MM.1S (cell line): Measurements from ENCODE around the gene MYBPHL.

ENCODE experiments used
- EZH2 ChIP-seq: fragments of 300-600 bp; sonication (generic); optimal IDR thresholded peaks from 2 replicates; pipeline ENCODE3; 2017; ENCODE audit warnings: low read depth, mild to moderate bottlenecking, antibody characterized with exemption, low read length, mixed read lengths
- EZH2phosphoT487 ChIP-seq: fragments of 300-600 bp; sonication (generic); IDR thresholded peaks from 2 replicates; pipeline ENCODE4 v1.6.1; 2018; ENCODE audit warnings: antibody characterized with exemption, low read length
- TF ChIP-seq, protein P1 (sequence below): fragments of 300-600 bp; sonication (generic); IDR thresholded peaks from 2 replicates; pipeline ENCODE4 v1.5.1; 2016; ENCODE audit warnings: antibody characterized with exemption, low read length, mixed read lengths

DNA sequence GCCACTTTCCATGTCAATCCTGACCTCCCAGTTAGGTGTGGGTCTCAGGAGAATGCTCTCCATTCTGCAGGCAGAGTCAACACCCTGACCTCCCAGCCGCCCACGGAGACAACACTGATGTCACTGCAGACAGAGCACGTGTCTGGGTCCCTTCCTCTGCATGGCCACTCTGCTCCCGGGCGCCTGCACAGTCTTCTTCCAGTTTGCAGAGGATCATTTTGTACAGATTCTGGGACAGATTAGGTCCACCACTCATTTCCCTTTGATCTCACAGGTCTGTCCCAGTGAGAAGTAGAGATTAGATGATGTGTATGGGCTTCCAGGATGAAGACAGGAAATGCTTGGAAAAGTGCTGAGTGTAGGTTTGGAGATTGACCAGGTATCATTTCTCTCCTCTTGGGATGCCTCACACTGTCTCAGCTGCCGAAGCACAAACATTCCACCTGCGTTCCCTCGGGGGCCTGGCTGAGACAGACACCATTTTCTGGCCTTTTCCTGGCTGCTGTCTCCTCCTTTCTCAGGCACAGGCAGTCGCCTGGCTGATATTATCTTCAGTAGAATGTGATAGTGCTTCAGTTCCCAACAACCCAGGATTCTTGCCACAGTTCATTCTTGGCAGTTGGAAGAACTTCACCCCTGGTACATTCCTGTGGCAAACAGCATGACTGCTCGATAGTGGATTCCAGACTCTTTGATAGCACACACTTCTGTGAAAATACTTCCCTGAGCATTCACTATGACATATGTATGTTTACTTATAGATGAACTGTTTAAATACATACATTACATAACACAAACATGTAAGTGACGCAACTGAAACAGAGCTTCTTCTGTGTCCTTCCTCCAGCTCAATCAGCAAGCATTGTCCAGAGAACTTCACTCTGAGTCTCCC lies 7.9 kb downstream of the MYBPHL start:
- TF ChIP-seq, protein P1, sequence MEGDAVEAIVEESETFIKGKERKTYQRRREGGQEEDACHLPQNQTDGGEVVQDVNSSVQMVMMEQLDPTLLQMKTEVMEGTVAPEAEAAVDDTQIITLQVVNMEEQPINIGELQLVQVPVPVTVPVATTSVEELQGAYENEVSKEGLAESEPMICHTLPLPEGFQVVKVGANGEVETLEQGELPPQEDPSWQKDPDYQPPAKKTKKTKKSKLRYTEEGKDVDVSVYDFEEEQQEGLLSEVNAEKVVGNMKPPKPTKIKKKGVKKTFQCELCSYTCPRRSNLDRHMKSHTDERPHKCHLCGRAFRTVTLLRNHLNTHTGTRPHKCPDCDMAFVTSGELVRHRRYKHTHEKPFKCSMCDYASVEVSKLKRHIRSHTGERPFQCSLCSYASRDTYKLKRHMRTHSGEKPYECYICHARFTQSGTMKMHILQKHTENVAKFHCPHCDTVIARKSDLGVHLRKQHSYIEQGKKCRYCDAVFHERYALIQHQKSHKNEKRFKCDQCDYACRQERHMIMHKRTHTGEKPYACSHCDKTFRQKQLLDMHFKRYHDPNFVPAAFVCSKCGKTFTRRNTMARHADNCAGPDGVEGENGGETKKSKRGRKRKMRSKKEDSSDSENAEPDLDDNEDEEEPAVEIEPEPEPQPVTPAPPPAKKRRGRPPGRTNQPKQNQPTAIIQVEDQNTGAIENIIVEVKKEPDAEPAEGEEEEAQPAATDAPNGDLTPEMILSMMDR, result no peak
- TF ChIP-seq EZH2 (no peak), EZH2phosphoT487 (no peak)
